RWPE2 (cell line): Measurements from ENCODE around the gene GPC1.
A peak's percentile ranks its signal among the peaks of the same experiment; 100 is the strongest.

ENCODE experiments used
- ATAC-seq: fragments of 200-7000 bp; cut with Tn5 transposase; 3 replicates; pipeline ENCODE4 v1.9.1; 2021; ENCODE audit warnings: low read depth
- DNase-seq: peaks from one replicate; pipeline ENCODE4 v3.0.0-alpha.2; 2020; ENCODE audit warnings: low spot score
- H3K27ac ChIP-seq: fragments of 450-650 bp; 2 replicates; pipeline ENCODE4 v1.5.1; 2017; ENCODE audit warnings: mild to moderate bottlenecking; ENCODE audit not compliant: poor library complexity, severe bottlenecking
- H3K27me3 ChIP-seq: fragments of 250-450 bp; sonication (Bioruptor Pico); 2 replicates; pipeline ENCODE4 v1.5.1; 2021; ENCODE audit warnings: mild to moderate bottlenecking, moderate library complexity; ENCODE audit not compliant: insufficient read depth, poor library complexity, severe bottlenecking
- H3K36me3 ChIP-seq: fragments of 250-450 bp; sonication (Bioruptor Pico); 2 replicates; pipeline ENCODE4 v1.5.1; 2020; ENCODE audit warnings: low read depth, mild to moderate bottlenecking, moderate library complexity
- H3K4me1 ChIP-seq: fragments of 250-450 bp; sonication (Bioruptor Pico); 2 replicates; pipeline ENCODE4 v1.5.1; 2021; ENCODE audit warnings: mild to moderate bottlenecking, moderate library complexity; ENCODE audit not compliant: insufficient read depth, poor library complexity, severe bottlenecking
- H3K4me3 ChIP-seq: fragments of 250-450 bp; sonication (Bioruptor Pico); 2 replicates; pipeline ENCODE4 v1.5.1; 2021; ENCODE audit warnings: mild to moderate bottlenecking, moderate library complexity; ENCODE audit not compliant: severe bottlenecking
- H3K9me3 ChIP-seq: fragments of 250-450 bp; sonication (Bioruptor Pico); 2 replicates; pipeline ENCODE4 v1.5.1; 2021; ENCODE audit warnings: mild to moderate bottlenecking, moderate library complexity; ENCODE audit not compliant: severe bottlenecking
- TF ChIP-seq, protein P1 (sequence below): fragments of 450-650 bp; IDR thresholded peaks from one replicate; pipeline ENCODE4 v1.5.1; 2017; ENCODE audit warnings: mild to moderate bottlenecking, moderate library complexity; ENCODE audit not compliant: poor library complexity, severe bottlenecking

GPC1 gene

DNA sequence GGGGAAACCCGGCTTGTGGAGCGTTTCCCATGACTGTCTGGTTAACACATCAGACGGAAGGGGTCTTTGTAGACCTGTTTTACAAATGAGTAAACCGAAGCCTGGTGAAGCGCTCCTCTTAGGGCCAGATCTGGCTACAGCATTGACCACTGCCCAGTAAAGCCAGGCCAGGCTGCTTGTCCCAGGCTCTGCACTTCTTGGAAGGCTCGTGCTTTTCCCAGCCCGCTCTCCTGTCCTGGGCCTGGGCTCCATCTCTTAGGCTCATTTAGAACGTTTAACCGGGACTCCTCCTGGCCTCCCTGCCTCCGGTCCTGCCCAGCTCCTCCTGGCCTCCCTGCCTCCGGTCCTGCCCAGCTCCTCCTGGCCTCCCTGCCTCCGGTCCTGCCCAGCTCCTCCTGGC lies 4.8 kb downstream of the GPC1 start:
- H3K9me3 ChIP-seq, result no peaks in the 10 kb centered on the region
- DNase-seq (no peak), ATAC-seq (no peak)
- peaks cover 14% of the 10 kb centered on the region for H3K36me3 ChIP-seq
- H3K4me1 ChIP-seq, result peaks cover 24% of the 10 kb centered on the region
- H3K27me3 ChIP-seq, result no peaks in the 10 kb centered on the region
- TF ChIP-seq, protein P1, sequence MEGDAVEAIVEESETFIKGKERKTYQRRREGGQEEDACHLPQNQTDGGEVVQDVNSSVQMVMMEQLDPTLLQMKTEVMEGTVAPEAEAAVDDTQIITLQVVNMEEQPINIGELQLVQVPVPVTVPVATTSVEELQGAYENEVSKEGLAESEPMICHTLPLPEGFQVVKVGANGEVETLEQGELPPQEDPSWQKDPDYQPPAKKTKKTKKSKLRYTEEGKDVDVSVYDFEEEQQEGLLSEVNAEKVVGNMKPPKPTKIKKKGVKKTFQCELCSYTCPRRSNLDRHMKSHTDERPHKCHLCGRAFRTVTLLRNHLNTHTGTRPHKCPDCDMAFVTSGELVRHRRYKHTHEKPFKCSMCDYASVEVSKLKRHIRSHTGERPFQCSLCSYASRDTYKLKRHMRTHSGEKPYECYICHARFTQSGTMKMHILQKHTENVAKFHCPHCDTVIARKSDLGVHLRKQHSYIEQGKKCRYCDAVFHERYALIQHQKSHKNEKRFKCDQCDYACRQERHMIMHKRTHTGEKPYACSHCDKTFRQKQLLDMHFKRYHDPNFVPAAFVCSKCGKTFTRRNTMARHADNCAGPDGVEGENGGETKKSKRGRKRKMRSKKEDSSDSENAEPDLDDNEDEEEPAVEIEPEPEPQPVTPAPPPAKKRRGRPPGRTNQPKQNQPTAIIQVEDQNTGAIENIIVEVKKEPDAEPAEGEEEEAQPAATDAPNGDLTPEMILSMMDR, result no peak
- H3K27ac ChIP-seq, result no peak overlapping the region
- H3K4me3 ChIP-seq, result no peak overlapping the region

DNA sequence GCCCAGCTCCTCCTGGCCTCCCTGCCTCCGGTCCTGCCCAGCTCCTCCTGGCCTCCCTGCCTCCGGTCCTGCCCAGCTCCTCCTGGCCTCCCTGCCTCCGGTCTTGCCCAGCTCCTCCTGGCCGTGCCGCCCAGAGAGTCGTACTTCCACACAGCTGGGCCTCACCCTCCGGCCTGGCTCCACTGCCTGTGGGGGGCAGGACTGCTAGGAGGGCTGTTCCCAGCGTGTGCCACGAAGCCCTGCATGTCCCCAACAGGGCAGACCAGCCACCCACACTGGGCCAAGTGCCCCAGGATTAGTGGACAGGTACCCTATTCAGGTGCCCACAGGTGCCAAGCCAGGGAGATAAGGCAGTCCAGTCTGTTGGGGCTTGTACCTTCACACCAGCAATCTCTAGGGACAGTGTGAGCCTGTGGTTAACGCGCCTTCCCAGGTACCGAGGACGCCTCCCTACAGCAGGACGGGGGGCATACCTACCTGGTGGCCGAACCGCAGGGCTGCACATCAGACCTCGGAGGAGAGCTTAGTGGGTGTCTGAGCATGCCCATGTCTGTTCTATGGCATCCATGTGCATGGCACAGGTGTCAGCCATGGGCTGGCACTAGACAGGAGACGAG lies 5.3 kb downstream of the GPC1 start:
- no peaks in the 10 kb centered on the region for H3K27me3 ChIP-seq
- ATAC-seq, result peak; percentile 3; the same call in 1 of the 3 replicates
- peaks cover 24% of the 10 kb centered on the region for H3K4me1 ChIP-seq
- peak overlapping the region; percentile 39 for H3K27ac ChIP-seq
- H3K36me3 ChIP-seq, result peaks cover 17% of the 10 kb centered on the region
- DNase-seq, result no peak
- TF ChIP-seq, protein P1, result no peak
- H3K4me3 ChIP-seq, result no peak overlapping the region
- H3K9me3 ChIP-seq, result no peaks in the 10 kb centered on the region

DNA sequence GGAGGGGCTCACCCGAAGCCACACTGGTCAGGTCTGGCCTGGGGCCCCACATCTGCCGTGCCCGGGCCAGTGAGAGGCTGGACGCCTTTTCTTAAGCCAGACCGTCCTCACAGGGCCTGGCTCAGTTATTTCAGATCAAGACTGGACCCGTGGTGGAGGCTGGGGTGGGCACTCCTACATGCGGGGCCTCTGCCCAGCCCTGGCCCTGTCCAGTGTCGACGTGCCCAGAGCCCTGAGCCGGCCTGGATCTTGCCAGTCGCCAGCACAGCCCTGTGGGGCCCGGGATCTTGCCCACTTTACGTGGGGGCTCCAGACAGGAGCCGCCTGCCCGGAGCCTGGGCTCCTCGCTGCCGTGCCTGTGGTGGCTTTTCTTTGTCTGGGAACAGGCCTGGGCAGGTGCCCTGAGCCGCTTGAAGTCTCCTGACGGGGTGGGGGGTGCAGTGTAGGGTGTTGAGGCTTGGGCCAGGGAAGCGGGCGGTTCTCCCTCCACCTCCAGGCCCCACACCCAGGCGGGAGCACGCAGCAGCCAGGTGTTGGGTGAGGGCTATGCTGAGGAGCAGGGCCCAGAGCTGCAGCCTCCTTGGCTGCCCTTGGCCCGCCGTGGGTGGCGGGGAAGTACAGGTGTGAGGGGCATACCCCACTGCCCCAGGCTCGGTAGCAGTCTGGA lies 6.0 kb downstream of the GPC1 start:
- DNase-seq (no peak), ATAC-seq (peak; percentile 48)
- Histone ChIP-seq H3K9me3 (no peaks in the 10 kb centered on the region), H3K4me3 (no peak overlapping the region), H3K4me1 (peaks cover 24% of the 10 kb centered on the region), H3K27ac (peak overlapping the region; percentile 39), H3K27me3 (no peaks in the 10 kb centered on the region), H3K36me3 (peaks cover 18% of the 10 kb centered on the region)
- TF ChIP-seq, protein P1, result no peak

DNA sequence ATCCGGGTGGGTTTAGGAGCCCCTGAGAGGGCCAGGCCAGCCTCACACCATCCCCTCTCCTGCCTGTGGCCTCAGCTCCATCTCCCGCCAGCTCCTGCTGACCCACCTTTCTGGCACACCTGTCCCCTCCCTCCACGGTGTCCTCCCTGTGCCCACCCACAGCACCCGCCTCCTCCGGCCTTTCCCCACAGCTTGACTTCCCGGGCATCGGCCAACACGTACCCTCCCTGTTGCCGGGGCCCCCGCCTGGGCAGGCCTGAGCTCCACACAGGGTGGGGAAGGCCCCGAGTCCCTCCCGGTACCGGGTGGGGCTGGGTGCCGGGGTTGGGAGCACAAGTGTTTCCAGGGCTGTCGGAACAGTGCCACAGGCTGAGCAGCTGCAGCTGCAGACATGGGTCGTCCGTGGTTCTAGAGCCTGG lies 6.5 kb downstream of the GPC1 start:
- DNase-seq (no peak), ATAC-seq (no peak)
- H3K9me3 ChIP-seq, result no peaks in the 10 kb centered on the region
- no peak overlapping the region for H3K4me3 ChIP-seq
- TF ChIP-seq, protein P1, result no peak
- peaks cover 24% of the 10 kb centered on the region for H3K4me1 ChIP-seq
- no peaks in the 10 kb centered on the region for H3K27me3 ChIP-seq
- peak overlapping the region; percentile 39 for H3K27ac ChIP-seq
- H3K36me3 ChIP-seq, result peaks cover 18% of the 10 kb centered on the region
